Measurements from ENCODE around the gene DPT. TPM values are rescaled to one million over a fixed set of nuclear protein-coding genes. Genes with fewer than 3 reads are reported as not detected.

Gene DPT
- total RNA-seq, 1 experiment from 2014 or later: not detected

- H3K36me3 Mint-ChIP-seq: no peaks in the 10 kb centered on the region
- DNase-seq (ENCODE audit: low spot score): no peak
- no peak overlapping the region for H3K4me3 Mint-ChIP-seq
- ATAC-seq: no peak
- ChIA-PET POLR2A (no interaction called here), CTCF (no interaction called here)
- H3K27ac Mint-ChIP-seq: no peak overlapping the region
- TF ChIP-seq CBFB (CRISPR knock-in tag; IDR thresholded peaks at IDR 0.05; ENCODE audit: low read depth): no peak
- TF ChIP-seq IRF1 (CRISPR knock-in tag; IDR thresholded peaks at IDR 0.05): no peak
- no peak for TF ChIP-seq ERG (CRISPR knock-in tag; IDR thresholded peaks at IDR 0.05)
- no peak for TF ChIP-seq ZBTB21 (CRISPR knock-in tag; IDR thresholded peaks at IDR 0.05; ENCODE audit: borderline replicate concordance)
- no peak for TF ChIP-seq AFF4 (CRISPR knock-in tag; IDR thresholded peaks at IDR 0.05; ENCODE audit: borderline replicate concordance)
- no peak for TF ChIP-seq CDX4 (CRISPR knock-in tag; IDR thresholded peaks at IDR 0.05; ENCODE audit: borderline replicate concordance)
- no peak for TF ChIP-seq TCF7 (CRISPR knock-in tag; IDR thresholded peaks at IDR 0.05; ENCODE audit: low read depth)
- TF ChIP-seq CREM (CRISPR knock-in tag; IDR thresholded peaks at IDR 0.05): no peak
- no peak for TF ChIP-seq ZNF396 (CRISPR knock-in tag; IDR thresholded peaks at IDR 0.05; ENCODE audit: borderline replicate concordance)
- TF ChIP-seq SP1 (CRISPR knock-in tag; conservative IDR thresholded peaks at IDR 0.05): no peak
- no peak for TF ChIP-seq IRF2 (CRISPR knock-in tag; IDR thresholded peaks at IDR 0.05; ENCODE audit: borderline replicate concordance, low read depth)
- TF ChIP-seq ATF6 (CRISPR knock-in tag; IDR thresholded peaks at IDR 0.05): no peak
- H3K4me1 Mint-ChIP-seq: peaks cover under 1% of the 10 kb centered on the region; the same call in 1 of the 2 replicates
- no peaks in the 10 kb centered on the region for H3K9me3 Mint-ChIP-seq
- no peaks in the 10 kb centered on the region for H3K27me3 Mint-ChIP-seq (ENCODE audit: low read depth)
These were observed 39.7 kb downstream of the DPT start for GRCh38 chr1:168689327-168689657.

- no peaks in the 10 kb centered on the region for H3K27me3 Mint-ChIP-seq (ENCODE audit: low read depth)
- TF ChIP-seq IRF2 (CRISPR knock-in tag; IDR thresholded peaks at IDR 0.05; ENCODE audit: borderline replicate concordance, low read depth) (no peak), ZNF121 (CRISPR knock-in tag; IDR thresholded peaks at IDR 0.05) (no peak), TEAD4 (CRISPR knock-in tag; IDR thresholded peaks at IDR 0.05) (no peak), E2F1 (CRISPR knock-in tag; IDR thresholded peaks at IDR 0.05) (no peak), USF2 (CRISPR knock-in tag; IDR thresholded peaks at IDR 0.05) (no peak)
- DNase-seq (ENCODE audit: low spot score): no peak
- no peak overlapping the region for H3K4me3 Mint-ChIP-seq
- no peaks in the 10 kb centered on the region for H3K4me1 Mint-ChIP-seq
- no peak overlapping the region for H3K27ac Mint-ChIP-seq
- H3K9me3 Mint-ChIP-seq: no peaks in the 10 kb centered on the region
- no peak for ATAC-seq
- ChIA-PET POLR2A (no interaction called here), CTCF (no interaction called here)
- H3K36me3 Mint-ChIP-seq: no peaks in the 10 kb centered on the region
These were observed 40.2 kb downstream of the DPT start for GRCh38 chr1:168688644-168689326.

All from WTC11 (cell line).